ENCODE measurements around the gene RHOG. TPM values are rescaled to one million over a fixed set of nuclear protein-coding genes. Genes with fewer than 3 reads are reported as not detected.

Gene RHOG
- total RNA-seq, 1 experiment from 2014 or later, result 26.4 TPM

DNA sequence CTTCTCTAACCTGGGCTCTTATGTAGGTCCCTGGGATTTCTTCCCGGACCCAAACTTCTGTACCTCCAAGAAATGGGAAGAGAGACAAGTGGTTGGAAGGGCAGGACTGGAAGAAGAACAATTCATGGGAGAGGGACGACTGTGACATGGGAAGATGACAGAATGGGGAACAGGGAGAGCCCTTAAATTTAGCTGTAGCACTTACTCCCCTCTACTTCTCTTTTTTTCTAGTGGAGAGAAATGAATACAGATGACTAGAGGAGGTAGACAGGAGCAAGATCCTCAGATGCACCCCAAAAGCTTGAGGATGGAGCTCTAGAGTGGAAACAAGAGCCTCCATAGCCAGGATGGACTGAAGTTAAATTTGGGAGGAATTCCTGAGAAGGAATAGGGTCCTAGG lies 2.3 kb downstream of the RHOG start:
- no peak overlapping the region for H3T11ph ChIP-seq (ENCODE audit: low read length)
- no peak for DNase-seq
- H3K56ac ChIP-seq (ENCODE audit: insufficient read length, low read depth, low read length), result no peak overlapping the region
- H4K8ac ChIP-seq (replicated peaks; ENCODE audit: insufficient read length, low read depth, low read length), result no peak overlapping the region
- H3K4me1 ChIP-seq (ENCODE audit: insufficient read depth, low read length), result peaks cover 19% of the 10 kb centered on the region
- H3K79me2 ChIP-seq (ENCODE audit: insufficient read depth, low read length), result peaks cover 2% of the 10 kb centered on the region; the same call in 1 of the 2 replicates
- peaks cover 7% of the 10 kb centered on the region for H3K23me2 ChIP-seq (ENCODE audit: insufficient read length, low read depth, low read length, poor library complexity, severe bottlenecking)
- no peak overlapping the region for H3K27ac Mint-ChIP-seq
- no peak overlapping the region for H3K4ac ChIP-seq (ENCODE audit: low read depth, low read length)
- H2BK15ac ChIP-seq (ENCODE audit: low read depth, low read length), result no peak overlapping the region
- H2BK20ac ChIP-seq (ENCODE audit: low read depth, low read length, poor library complexity, severe bottlenecking), result no peak overlapping the region
- H3K27me3 ChIP-seq (ENCODE audit: insufficient read depth, low read length), result no peaks in the 10 kb centered on the region; the same call in 1 of the 2 replicates
- no peak overlapping the region for H2BK120ac ChIP-seq (ENCODE audit: low read depth, low read length, poor library complexity, severe bottlenecking)
- no peak overlapping the region for H3K18ac ChIP-seq (ENCODE audit: insufficient read length, low read depth, low read length)
- H3K9me3 Mint-ChIP-seq, result no peaks in the 10 kb centered on the region; a peak in 1 of 5 replicates
- no peak overlapping the region for H3K27ac ChIP-seq (ENCODE audit: insufficient read length, low read depth, low read length)
- H4K5ac ChIP-seq (ENCODE audit: insufficient read length, low read depth, low read length), result no peak overlapping the region
- no peak overlapping the region for H3K9ac ChIP-seq (ENCODE audit: extremely low read depth, insufficient read length, low read length)
- H3K36me3 Mint-ChIP-seq (ENCODE audit: insufficient read depth in 1 of 3, low read depth in 3 of 3), result peaks cover 7 to 17% (median 11%) of the 10 kb centered on the region in 3 experiments; a peak in 5 of 7 replicates
- H2AK5ac ChIP-seq (ENCODE audit: insufficient read length, low read length), result no peak overlapping the region
- H3K14ac ChIP-seq (ENCODE audit: insufficient read depth, low read length), result no peak overlapping the region
- H3K27me3 Mint-ChIP-seq (ENCODE audit: low read depth), result peaks cover 16% of the 10 kb centered on the region
- H2BK12ac ChIP-seq (ENCODE audit: insufficient read length, low read depth, low read length), result no peak overlapping the region
- H4K91ac ChIP-seq (ENCODE audit: insufficient read length, low read depth, low read length), result no peak overlapping the region
- H3K9me3 ChIP-seq (ENCODE audit: control insufficient read depth, low read depth, low read length), result no peaks in the 10 kb centered on the region
- no peak overlapping the region for H2AFZ ChIP-seq (ENCODE audit: low read length)
- H3K79me1 ChIP-seq (ENCODE audit: insufficient read depth, low read depth, low read length, poor library complexity, severe bottlenecking), result no peaks in the 10 kb centered on the region
- peak overlapping the region in 1 of 2 experiments; percentile 18; a peak in 2 of 5 replicates for H3K4me3 Mint-ChIP-seq
- TF ChIP-seq, protein P1, sequence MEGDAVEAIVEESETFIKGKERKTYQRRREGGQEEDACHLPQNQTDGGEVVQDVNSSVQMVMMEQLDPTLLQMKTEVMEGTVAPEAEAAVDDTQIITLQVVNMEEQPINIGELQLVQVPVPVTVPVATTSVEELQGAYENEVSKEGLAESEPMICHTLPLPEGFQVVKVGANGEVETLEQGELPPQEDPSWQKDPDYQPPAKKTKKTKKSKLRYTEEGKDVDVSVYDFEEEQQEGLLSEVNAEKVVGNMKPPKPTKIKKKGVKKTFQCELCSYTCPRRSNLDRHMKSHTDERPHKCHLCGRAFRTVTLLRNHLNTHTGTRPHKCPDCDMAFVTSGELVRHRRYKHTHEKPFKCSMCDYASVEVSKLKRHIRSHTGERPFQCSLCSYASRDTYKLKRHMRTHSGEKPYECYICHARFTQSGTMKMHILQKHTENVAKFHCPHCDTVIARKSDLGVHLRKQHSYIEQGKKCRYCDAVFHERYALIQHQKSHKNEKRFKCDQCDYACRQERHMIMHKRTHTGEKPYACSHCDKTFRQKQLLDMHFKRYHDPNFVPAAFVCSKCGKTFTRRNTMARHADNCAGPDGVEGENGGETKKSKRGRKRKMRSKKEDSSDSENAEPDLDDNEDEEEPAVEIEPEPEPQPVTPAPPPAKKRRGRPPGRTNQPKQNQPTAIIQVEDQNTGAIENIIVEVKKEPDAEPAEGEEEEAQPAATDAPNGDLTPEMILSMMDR (conservative IDR thresholded peaks at IDR 0.05), result no peak
- H3K4me2 ChIP-seq (ENCODE audit: insufficient read depth, insufficient read length, low read length), result no peak overlapping the region
- peaks cover 4% of the 10 kb centered on the region for H4K20me1 ChIP-seq (ENCODE audit: control insufficient read depth, insufficient read depth, insufficient read length)
- no peak overlapping the region for H2BK5ac ChIP-seq (ENCODE audit: insufficient read length, low read length)
- no CpG with 5 or more reads among the region's 2 CpGs for WGBS (ENCODE audit: extremely low coverage, insufficient read length, low lambda C conversion rate)
- H3K23ac ChIP-seq (ENCODE audit: insufficient read length, low read depth, low read length), result no peak overlapping the region
- peaks cover 49 to 52% of the 10 kb centered on the region in 2 experiments for H3K4me1 Mint-ChIP-seq

Measured in H9 (cell line).